WERI-Rb-1 (cell line): ENCODE data around the gene CASZ1.

Experiments
- DNase-seq: peaks from one replicate; pipeline ENCODE4 v3.0.0-alpha.2; 2020
- H3K27ac ChIP-seq: fragments of 250-450 bp; sonication (Bioruptor Pico); 2 replicates; pipeline ENCODE4 v1.5.1; 2020; ENCODE audit warnings: mild to moderate bottlenecking, moderate library complexity
- H3K27me3 ChIP-seq: fragments of 250-450 bp; sonication (Bioruptor Pico); 2 replicates; pipeline ENCODE4 v1.5.1; 2021; ENCODE audit warnings: mild to moderate bottlenecking, low read depth, moderate library complexity; ENCODE audit not compliant: insufficient read depth, severe bottlenecking
- H3K36me3 ChIP-seq: fragments of 250-450 bp; sonication (Bioruptor Pico); 2 replicates; pipeline ENCODE4 v1.5.1; 2020; ENCODE audit warnings: mild to moderate bottlenecking, moderate library complexity
- H3K4me3 ChIP-seq: 2 replicates; pipeline ENCODE4 v1.5.1; 2011; ENCODE audit warnings: low read depth, mild to moderate bottlenecking, control low read depth, low read length
- H3K9me3 ChIP-seq: fragments of 250-450 bp; sonication (Bioruptor Pico); 2 replicates; pipeline ENCODE4 v1.5.1; 2021; ENCODE audit warnings: mild to moderate bottlenecking, moderate library complexity; ENCODE audit not compliant: severe bottlenecking
- TF ChIP-seq, protein P1 (sequence below): IDR thresholded peaks from 2 replicates; pipeline ENCODE4 v1.5.1; 2011; ENCODE audit warnings: low read depth, mild to moderate bottlenecking, control low read depth, inconsistent platforms, low read length

Gene CASZ1, protein sequence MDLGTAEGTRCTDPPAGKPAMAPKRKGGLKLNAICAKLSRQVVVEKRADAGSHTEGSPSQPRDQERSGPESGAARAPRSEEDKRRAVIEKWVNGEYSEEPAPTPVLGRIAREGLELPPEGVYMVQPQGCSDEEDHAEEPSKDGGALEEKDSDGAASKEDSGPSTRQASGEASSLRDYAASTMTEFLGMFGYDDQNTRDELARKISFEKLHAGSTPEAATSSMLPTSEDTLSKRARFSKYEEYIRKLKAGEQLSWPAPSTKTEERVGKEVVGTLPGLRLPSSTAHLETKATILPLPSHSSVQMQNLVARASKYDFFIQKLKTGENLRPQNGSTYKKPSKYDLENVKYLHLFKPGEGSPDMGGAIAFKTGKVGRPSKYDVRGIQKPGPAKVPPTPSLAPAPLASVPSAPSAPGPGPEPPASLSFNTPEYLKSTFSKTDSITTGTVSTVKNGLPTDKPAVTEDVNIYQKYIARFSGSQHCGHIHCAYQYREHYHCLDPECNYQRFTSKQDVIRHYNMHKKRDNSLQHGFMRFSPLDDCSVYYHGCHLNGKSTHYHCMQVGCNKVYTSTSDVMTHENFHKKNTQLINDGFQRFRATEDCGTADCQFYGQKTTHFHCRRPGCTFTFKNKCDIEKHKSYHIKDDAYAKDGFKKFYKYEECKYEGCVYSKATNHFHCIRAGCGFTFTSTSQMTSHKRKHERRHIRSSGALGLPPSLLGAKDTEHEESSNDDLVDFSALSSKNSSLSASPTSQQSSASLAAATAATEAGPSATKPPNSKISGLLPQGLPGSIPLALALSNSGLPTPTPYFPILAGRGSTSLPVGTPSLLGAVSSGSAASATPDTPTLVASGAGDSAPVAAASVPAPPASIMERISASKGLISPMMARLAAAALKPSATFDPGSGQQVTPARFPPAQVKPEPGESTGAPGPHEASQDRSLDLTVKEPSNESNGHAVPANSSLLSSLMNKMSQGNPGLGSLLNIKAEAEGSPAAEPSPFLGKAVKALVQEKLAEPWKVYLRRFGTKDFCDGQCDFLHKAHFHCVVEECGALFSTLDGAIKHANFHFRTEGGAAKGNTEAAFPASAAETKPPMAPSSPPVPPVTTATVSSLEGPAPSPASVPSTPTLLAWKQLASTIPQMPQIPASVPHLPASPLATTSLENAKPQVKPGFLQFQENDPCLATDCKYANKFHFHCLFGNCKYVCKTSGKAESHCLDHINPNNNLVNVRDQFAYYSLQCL (N-terminal part only)

DNA sequence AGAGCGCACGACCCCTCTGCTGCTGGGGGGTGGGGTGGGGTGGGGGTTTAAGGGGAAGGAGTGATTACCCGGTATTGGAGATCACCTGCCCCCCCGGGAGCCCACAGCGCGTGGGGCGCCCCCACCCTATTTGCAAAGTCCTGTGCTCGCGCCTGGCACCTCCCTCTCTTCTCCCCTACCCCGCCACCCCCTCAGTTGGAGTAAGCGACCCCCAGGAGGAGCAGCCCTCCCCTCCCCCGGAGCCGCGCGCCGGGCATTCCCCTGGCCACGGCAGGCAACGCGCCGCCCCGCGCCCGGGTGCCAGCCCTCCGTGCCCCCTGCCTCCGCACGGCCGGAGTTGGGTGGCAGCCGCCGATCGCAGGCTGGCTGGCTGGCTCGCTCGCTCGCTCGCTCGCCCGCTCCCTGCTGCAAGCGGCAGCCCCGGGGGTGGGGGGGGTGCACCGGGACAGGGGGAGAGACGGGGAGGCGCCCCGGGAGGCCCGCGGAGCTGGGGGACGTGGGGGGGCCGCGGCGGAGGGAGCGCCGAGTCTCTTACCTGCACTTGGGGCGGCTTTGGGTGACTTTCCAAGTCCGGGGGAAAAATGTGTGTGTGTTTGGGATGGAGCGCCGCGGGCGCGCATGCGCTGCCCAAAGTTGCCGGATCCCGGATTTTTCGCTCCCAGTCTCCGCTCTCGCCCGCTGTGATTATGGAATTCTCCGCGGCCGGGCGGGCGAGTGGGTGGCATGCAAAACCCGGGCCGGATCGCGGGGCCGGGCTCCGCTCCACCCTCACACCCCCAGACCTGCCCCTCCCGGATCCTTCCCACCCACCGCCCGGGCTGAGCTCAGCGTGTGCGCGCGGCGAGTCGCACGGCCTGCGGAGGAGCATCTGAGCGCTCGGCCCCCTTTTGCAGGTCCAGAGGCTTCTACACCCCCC is at the start of gene CASZ1:
Gene CASZ1, minus strand, starts transcription at position 618 of the 916 bp plus-strand sequence. CDS start 102,757 bp downstream, outside the sequence.
- H3K27me3 ChIP-seq = no peaks in the 10 kb centered on the region
- peak; percentile 91 for DNase-seq
- no peaks in the 10 kb centered on the region for H3K9me3 ChIP-seq
- TF ChIP-seq, protein P1, sequence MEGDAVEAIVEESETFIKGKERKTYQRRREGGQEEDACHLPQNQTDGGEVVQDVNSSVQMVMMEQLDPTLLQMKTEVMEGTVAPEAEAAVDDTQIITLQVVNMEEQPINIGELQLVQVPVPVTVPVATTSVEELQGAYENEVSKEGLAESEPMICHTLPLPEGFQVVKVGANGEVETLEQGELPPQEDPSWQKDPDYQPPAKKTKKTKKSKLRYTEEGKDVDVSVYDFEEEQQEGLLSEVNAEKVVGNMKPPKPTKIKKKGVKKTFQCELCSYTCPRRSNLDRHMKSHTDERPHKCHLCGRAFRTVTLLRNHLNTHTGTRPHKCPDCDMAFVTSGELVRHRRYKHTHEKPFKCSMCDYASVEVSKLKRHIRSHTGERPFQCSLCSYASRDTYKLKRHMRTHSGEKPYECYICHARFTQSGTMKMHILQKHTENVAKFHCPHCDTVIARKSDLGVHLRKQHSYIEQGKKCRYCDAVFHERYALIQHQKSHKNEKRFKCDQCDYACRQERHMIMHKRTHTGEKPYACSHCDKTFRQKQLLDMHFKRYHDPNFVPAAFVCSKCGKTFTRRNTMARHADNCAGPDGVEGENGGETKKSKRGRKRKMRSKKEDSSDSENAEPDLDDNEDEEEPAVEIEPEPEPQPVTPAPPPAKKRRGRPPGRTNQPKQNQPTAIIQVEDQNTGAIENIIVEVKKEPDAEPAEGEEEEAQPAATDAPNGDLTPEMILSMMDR = no peak
- no peaks in the 10 kb centered on the region for H3K36me3 ChIP-seq
- H3K4me3 ChIP-seq = peak within 1 kb of the TSS; percentile 83
- peak within 1 kb of the TSS; percentile 70 for H3K27ac ChIP-seq

GRCh38 chr1:10843697-10844096 is 47.3 kb upstream of the CASZ1 start:
- no peak overlapping the region for H3K4me3 ChIP-seq
- peaks cover 12% of the 10 kb centered on the region for H3K9me3 ChIP-seq
- DNase-seq = no peak
- H3K27me3 ChIP-seq = no peaks in the 10 kb centered on the region
- TF ChIP-seq, protein P1 = no peak
- H3K27ac ChIP-seq = no peak overlapping the region
- no peaks in the 10 kb centered on the region for H3K36me3 ChIP-seq

DNA sequence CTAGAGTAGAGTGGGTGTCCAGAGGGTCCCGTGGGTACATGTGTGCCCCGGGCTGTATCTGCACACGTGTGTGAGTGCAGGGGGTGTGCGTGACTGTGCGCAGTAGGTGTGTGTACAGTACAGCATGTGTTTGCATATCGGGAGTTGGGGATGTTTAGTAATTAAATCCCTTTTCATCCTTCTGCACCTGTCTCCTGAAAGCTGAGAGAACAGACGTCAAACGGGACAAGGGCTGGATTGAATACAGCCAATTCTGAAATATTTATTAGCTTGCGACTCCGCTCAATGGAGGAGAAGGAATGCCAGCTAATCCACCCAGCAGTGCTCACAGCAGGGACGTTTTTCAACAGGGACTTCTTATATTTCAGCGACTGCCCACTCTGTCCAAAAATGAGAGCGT is 44.7 kb upstream of the CASZ1 start:
- H3K27ac ChIP-seq = peak overlapping the region; percentile 73
- no peaks in the 10 kb centered on the region for H3K36me3 ChIP-seq
- TF ChIP-seq, protein P1 = no peak
- peaks cover 5% of the 10 kb centered on the region for H3K9me3 ChIP-seq
- H3K4me3 ChIP-seq = no peak overlapping the region
- DNase-seq = no peak
- no peaks in the 10 kb centered on the region for H3K27me3 ChIP-seq

GRCh38 chr1:10839188-10839770 is 42.8 kb upstream of the CASZ1 start:
- H3K27ac ChIP-seq = no peak overlapping the region
- TF ChIP-seq, protein P1 = no peak
- no peaks in the 10 kb centered on the region for H3K36me3 ChIP-seq
- no peak overlapping the region for H3K4me3 ChIP-seq
- no peak for DNase-seq
- no peaks in the 10 kb centered on the region for H3K27me3 ChIP-seq
- H3K9me3 ChIP-seq = peaks cover 5% of the 10 kb centered on the region
